K562 (cell line): ENCODE data around the gene GRAMD2A. TPM values are rescaled to one million over a fixed set of nuclear protein-coding genes. Genes with fewer than 3 reads are reported as not detected.
A peak's percentile ranks its signal among the peaks of the same experiment; 100 is the strongest.

ENCODE experiments used
- CC2D1A ChIP-seq: fragments of 450-650 bp; IDR thresholded peaks from 2 replicates; pipeline ENCODE4 v1.6.1; 2017; ENCODE audit warnings: mild to moderate bottlenecking
- DDX20 ChIP-seq: fragments of 450-650 bp; IDR thresholded peaks from 2 replicates; pipeline ENCODE4 v1.6.1; 2016; ENCODE audit warnings: missing genetic modification characterization, low read depth, mild to moderate bottlenecking, missing compliant biosample characterization, moderate library complexity
- DNMT1 ChIP-seq: fragments of 450-650 bp; IDR thresholded peaks from 2 replicates; pipeline ENCODE4 v1.6.1; 2016; ENCODE audit warnings: antibody characterized with exemption, mild to moderate bottlenecking
- E2F3 ChIP-seq: fragments of 250-450 bp; sonication (Bioruptor Pico); IDR thresholded peaks from 2 replicates; pipeline ENCODE4 v1.4.0; 2020; ENCODE audit warnings: mild to moderate bottlenecking
- EP400 ChIP-seq: fragments of 450-650 bp; IDR thresholded peaks from 2 replicates; pipeline ENCODE4 v1.6.1; 2017; ENCODE audit warnings: antibody characterized with exemption, mild to moderate bottlenecking, moderate library complexity
- EZH2 ChIP-seq: IDR thresholded peaks from 2 replicates; pipeline ENCODE4 v1.6.1; 2012; ENCODE audit warnings: low read depth, mild to moderate bottlenecking, inconsistent platforms, low read length, borderline replicate concordance
- KDM1A ChIP-seq, 2 experiments: fragments of 450-650 bp; IDR thresholded peaks; 2 replicates each; pipeline ENCODE4 v1.6.1; 2016; ENCODE audit warnings: mild to moderate bottlenecking in 2 of 2
- MEF2A ChIP-seq: IDR thresholded peaks from 2 replicates; pipeline ENCODE4 v1.6.1; 2011; ENCODE audit warnings: low read depth, mild to moderate bottlenecking, low read length, moderate library complexity; ENCODE audit not compliant: control insufficient read depth
- MXD1 ChIP-seq: fragments of 250-450 bp; sonication (Bioruptor Pico); IDR thresholded peaks from 2 replicates; pipeline ENCODE4 v1.8.0; 2021; ENCODE audit warnings: borderline replicate concordance, mild to moderate bottlenecking, moderate library complexity; ENCODE audit not compliant: poor library complexity, severe bottlenecking
- NFIX ChIP-seq: fragments of 250-450 bp; sonication (Bioruptor Pico); IDR thresholded peaks from 2 replicates; pipeline ENCODE4 v1.4.0; 2020; ENCODE audit warnings: low read depth, mild to moderate bottlenecking, moderate library complexity
- NR0B1 ChIP-seq: fragments of 450-650 bp; IDR thresholded peaks from one replicate; pipeline ENCODE4 v1.6.1; 2018; ENCODE audit warnings: mild to moderate bottlenecking, moderate library complexity; ENCODE audit not compliant: partially characterized antibody
- PBX2 ChIP-seq, 2 experiments: IDR thresholded peaks in 1 of 2; conservative IDR thresholded peaks in 1 of 2; 2 replicates each; pipeline ENCODE4 v1.6.1; 2016; ENCODE audit warnings: low read depth in 2 of 2, mild to moderate bottlenecking in 1 of 2, missing compliant biosample characterization in 1 of 2, missing genetic modification characterization in 1 of 2, moderate library complexity in 1 of 2
- PHF21A ChIP-seq: fragments of 450-650 bp; IDR thresholded peaks from 2 replicates; pipeline ENCODE4 v1.6.1; 2017; ENCODE audit warnings: low read depth, borderline replicate concordance
- PHF8 ChIP-seq: fragments of 200-600 bp; sonication (generic); IDR thresholded peaks from 2 replicates; pipeline ENCODE4 v1.6.1; 2012; ENCODE audit warnings: mixed run types, mild to moderate bottlenecking, inconsistent platforms, low read length, moderate library complexity, borderline replicate concordance
- POLR2A ChIP-seq: fragments of 450-650 bp; conservative IDR thresholded peaks from 2 replicates; pipeline ENCODE4 v1.6.1; 2016
- RBM39 ChIP-seq: fragments of 200-400 bp; formaldehyde crosslinking; optimal IDR thresholded peaks from 2 replicates; pipeline ENCODE3; 2018; ENCODE audit warnings: low read depth, low read length
- THAP12 ChIP-seq: fragments of 250-450 bp; sonication (Bioruptor Pico); IDR thresholded peaks from 2 replicates; pipeline ENCODE4 v1.9.0; 2021; ENCODE audit warnings: mild to moderate bottlenecking, inconsistent platforms
- TRIM24 ChIP-seq, 2 experiments: fragments of 450-650 bp; IDR thresholded peaks; 2 replicates each; pipeline ENCODE4 v1.6.1; 2016
- ZNF197 ChIP-seq: fragments of 200-800 bp; sonication (Bioruptor generic); IDR thresholded peaks from 2 replicates; pipeline ENCODE4 v1.6.1; 2016; ENCODE audit warnings: low read depth, missing genetic modification characterization, missing compliant biosample characterization
- ZNF316 ChIP-seq: fragments of 450-650 bp; IDR thresholded peaks from 2 replicates; pipeline ENCODE4 v1.6.1; 2016
- ZNF695 ChIP-seq: fragments of 450-650 bp; formaldehyde crosslinking; IDR thresholded peaks from 2 replicates; pipeline ENCODE4 v1.4.0; 2020; ENCODE audit warnings: mild to moderate bottlenecking, moderate library complexity
- ZNF77 ChIP-seq: fragments of 250-450 bp; sonication (Bioruptor Pico); IDR thresholded peaks from 2 replicates; pipeline ENCODE4 v1.5.0; 2020
- polyA plus RNA-seq, 8 experiments: library from polyadenylated mRNA; depleted of rRNA in 4 of 8; stranded (reverse) in 5 of 8; unstranded in 3 of 8; fragments of >200 nt; fragmentation: Nextera tagmentation in 2 of 8; fragmentation: Illumina TruSeq in 1 of 8; extraction: Ambion mirVana in 2 of 8; extraction: Trizol in 1 of 8; gene quantifications; 2 replicates each; pipeline versions ENCODE4 v1.2.1 to v1.2.3, GENCODE V29; 2011 to 2014; ENCODE audit warnings: inconsistent platforms in 1 of 8, missing spikeins in 1 of 8
- total RNA-seq, 7 experiments: library from RNA; depleted of rRNA in 6 of 7; stranded (reverse); fragments of >200 nt in 6 of 7; fragmentation: Illumina TruSeq in 2 of 7; extraction: Trizol in 2 of 7; gene quantifications; 2 replicates each; pipeline versions ENCODE4 v1.2.1 to v1.2.3, GENCODE V29; 2011 to 2021; ENCODE audit warnings: low replicate concordance in 1 of 7

Gene GRAMD2A
- total and polyA plus RNA-seq, 9 of the 15 experiments (the other 6 are each of a cell fraction or from before 2014, with no cell fraction given), result 0.08 to 0.22 TPM; not detected in 7

GRCh38 chr15:72118017-72118978 lies 79.3 kb downstream of the GRAMD2A start, which contains the start of the genes MYO9A and SENP8 (continued):
- no peak for TF ChIP-seq TRIM24 (IDR thresholded peaks at IDR 0.05)
- no peak for TF ChIP-seq NR0B1
- no peak for TF ChIP-seq ZNF77
- TF ChIP-seq CC2D1A, result no peak
- TF ChIP-seq PHF8, result peak; percentile 71; the same call in 1 of the 2 replicates
- TF ChIP-seq PHF21A, result no peak
- TF ChIP-seq RBM39, result no peak
- TF ChIP-seq DDX20 (tag), result no peak
- no peak for TF ChIP-seq THAP12 (CRISPR knock-in tag)
- TF ChIP-seq MEF2A, result no peak
- TF ChIP-seq KDM1A (IDR thresholded peaks at IDR 0.05), result no peak
- TF ChIP-seq EZH2, result no peak
- no peak for TF ChIP-seq PBX2 (CRISPR knock-in tag; IDR thresholded peaks at IDR 0.05; ENCODE audit: low read depth)
- no peak for TF ChIP-seq PBX2 (tag; conservative IDR thresholded peaks at IDR 0.05; ENCODE audit: low read depth)
- TF ChIP-seq MXD1, result no peak
- peak; percentile 85 for TF ChIP-seq ZNF316
- TF ChIP-seq POLR2A, result peak; percentile 91
- TF ChIP-seq EP400, result peak; percentile 55
- TF ChIP-seq NFIX, result no peak
- no peak for TF ChIP-seq ZNF197
- no peak for TF ChIP-seq ZNF695 (CRISPR knock-in tag)
- no peak for TF ChIP-seq DNMT1
- no peak for TF ChIP-seq E2F3
